Measurements from ENCODE around the gene DAPP1. TPM values are rescaled to one million over a fixed set of nuclear protein-coding genes. Genes with fewer than 3 reads are reported as not detected.

The DAPP1 gene
- polyA plus RNA-seq, 2 of the 4 experiments (the other 2 are of a cell fraction): 0.03 TPM; not detected in 1

- TF ChIP-seq ESRRA (IDR thresholded peaks at IDR 0.05; ENCODE audit: borderline replicate concordance, low read length) (no peak), CBX8 (IDR thresholded peaks at IDR 0.05) (no peak)
- ChIA-PET CTCF (no interaction called here), POLR2A (no interaction called here)
- Histone ChIP-seq H3K4me2 (no peak overlapping the region), H3K4me1 (no peaks in the 10 kb centered on the region), H3K27ac (no peak overlapping the region), H3K4me3 (no peak overlapping the region), H3K9me3 (no peaks in the 10 kb centered on the region)
- ATAC-seq (no peak), DNase-seq (ENCODE audit: low read depth in 1 of 2, low spot score in 1 of 2) (no peak), FAIRE-seq (no peak)
- WGBS (ENCODE audit: missing lambda C conversion rate): 83% methylated on average over 2 of the region's 2 CpGs
Observed at GRCh38 chr4:99915449-99915848, 98.8 kb downstream of the DAPP1 start.

- FAIRE-seq: no peak
- Histone ChIP-seq H3K4me3 (no peak overlapping the region), H3K9me3 (no peaks in the 10 kb centered on the region), H3K4me2 (no peak overlapping the region), H3K27ac (no peak overlapping the region), H3K4me1 (no peaks in the 10 kb centered on the region)
- POLR2A ChIA-PET: no interaction called here
- TF ChIP-seq EHF (CRISPR knock-in tag; IDR thresholded peaks at IDR 0.05): no peak
- TF ChIP-seq CEBPB (IDR thresholded peaks at IDR 0.05): no peak
- no peak for TF ChIP-seq HDAC2 (IDR thresholded peaks at IDR 0.05)
- TF ChIP-seq NFE2L2 (conservative IDR thresholded peaks at IDR 0.05; ENCODE audit: low read length): no peak
- no peak for TF ChIP-seq PHF8 (IDR thresholded peaks at IDR 0.05; ENCODE audit: borderline replicate concordance, low read depth)
- TF ChIP-seq NR3C1 (IDR thresholded peaks at IDR 0.05): no peak
- TF ChIP-seq JUN (IDR thresholded peaks at IDR 0.05): no peak
- no peak for TF ChIP-seq KDM1A (IDR thresholded peaks at IDR 0.05; ENCODE audit: low read depth)
- no peak for TF ChIP-seq RCOR1 (IDR thresholded peaks at IDR 0.05; ENCODE audit: low read depth, low read length)
- ATAC-seq: no peak
- DNase-seq (ENCODE audit: low read depth in 1 of 2, low spot score in 1 of 2): no peak
- CTCF ChIA-PET: no interaction called here
- WGBS (ENCODE audit: missing lambda C conversion rate): 87% methylated on average over 3 of the region's 3 CpGs
Observed at GRCh38 chr4:99917575-99917974, 100.9 kb downstream of the DAPP1 start.

DNA sequence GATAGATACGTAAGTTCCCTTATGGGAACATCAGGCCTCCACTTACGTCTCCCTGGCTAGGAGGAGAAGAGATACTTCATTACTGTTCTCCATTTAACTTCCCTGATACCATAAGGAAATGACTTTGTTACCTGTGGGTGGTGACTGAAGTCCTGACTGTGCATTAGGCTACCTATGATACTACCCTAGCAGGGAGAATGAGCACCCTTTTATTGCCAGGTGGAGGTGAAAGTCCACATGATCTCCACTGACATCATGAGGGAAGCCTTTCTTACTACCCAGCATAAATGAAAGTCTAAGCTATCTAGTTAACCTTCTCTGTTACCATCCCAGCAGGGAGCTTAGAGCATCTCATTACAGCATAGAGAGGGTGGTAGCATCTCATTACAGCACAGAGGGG is 102.0 kb downstream of the DAPP1 start:
- Histone ChIP-seq H3K4me1 (no peaks in the 10 kb centered on the region), H3K4me2 (no peak overlapping the region), H3K27ac (no peak overlapping the region), H3K4me3 (no peak overlapping the region), H3K9me3 (no peaks in the 10 kb centered on the region)
- FAIRE-seq: no peak
- ChIA-PET POLR2A (no interaction called here), CTCF (no interaction called here)
- no peak for ATAC-seq
- DNase-seq (ENCODE audit: low read depth in 1 of 2, low spot score in 1 of 2): no peak
- no peak for TF ChIP-seq ESRRA (IDR thresholded peaks at IDR 0.05; ENCODE audit: borderline replicate concordance, low read length)
- no peak for TF ChIP-seq SREBF2 (IDR thresholded peaks at IDR 0.05)
- no peak for TF ChIP-seq USF2 (IDR thresholded peaks at IDR 0.05)
- TF ChIP-seq HDAC2 (IDR thresholded peaks at IDR 0.05): no peak
- no peak for TF ChIP-seq TFCP2L1 (CRISPR knock-in tag; IDR thresholded peaks at IDR 0.05)
- TF ChIP-seq RNF2 (IDR thresholded peaks at IDR 0.05; ENCODE audit: borderline replicate concordance, low read depth): no peak
- no peak for TF ChIP-seq ZSCAN20 (CRISPR knock-in tag; IDR thresholded peaks at IDR 0.05)
- TF ChIP-seq SMC3 (IDR thresholded peaks at IDR 0.05): no peak
- TF ChIP-seq RAD21 (conservative IDR thresholded peaks at IDR 0.05 in 1 of 2, IDR thresholded peaks at IDR 0.05 in 1 of 2): no peak
- no peak for TF ChIP-seq ZNF302 (CRISPR knock-in tag; IDR thresholded peaks at IDR 0.05)
- no peak for TF ChIP-seq HEYL (CRISPR knock-in tag; IDR thresholded peaks at IDR 0.05)
- 95% methylated on average over 2 of the region's 2 CpGs for WGBS (ENCODE audit: missing lambda C conversion rate)

Other genes starting within 250 kb of the DAPP1 start
- 0.04 TPM in 1 of 2 replicates, not detected in the other for gene MTTP, start 242.0 kb upstream of the DAPP1 start, polyA plus RNA-seq (2011; rRNA removed)
- gene MTTP, start 242.0 kb upstream of the DAPP1 start, polyA plus RNA-seq (2017; fragmentation: RNase III; extraction: RNeasy Plus Mini Kit Qiagen cat#74134 plus additional on column Dnase treatment): 0.03 TPM in 1 of 3 replicates, not detected in the others
- not detected in 2 replicates for gene C4orf54, start 159.0 kb upstream of the DAPP1 start, polyA plus RNA-seq (2011; rRNA removed)
- not detected in 3 replicates for gene C4orf54, start 159.0 kb upstream of the DAPP1 start, polyA plus RNA-seq (2017; fragmentation: RNase III; extraction: RNeasy Plus Mini Kit Qiagen cat#74134 plus additional on column Dnase treatment)
- gene LAMTOR3, start 77.6 kb downstream of the DAPP1 start, polyA plus RNA-seq (2011; rRNA removed): 30.7 and 40.8 TPM in 2 replicates
- 19.7 to 21.3 TPM (median 20.8 TPM) in 3 replicates for gene LAMTOR3, start 77.6 kb downstream of the DAPP1 start, polyA plus RNA-seq (2017; fragmentation: RNase III; extraction: RNeasy Plus Mini Kit Qiagen cat#74134 plus additional on column Dnase treatment)
- 12.8 and 22.8 TPM in 2 replicates for gene DNAJB14, start 129.8 kb downstream of the DAPP1 start, polyA plus RNA-seq (2011; rRNA removed)
- 26.9 to 34.0 TPM (median 33.6 TPM) in 3 replicates for gene DNAJB14, start 129.8 kb downstream of the DAPP1 start, polyA plus RNA-seq (2017; fragmentation: RNase III; extraction: RNeasy Plus Mini Kit Qiagen cat#74134 plus additional on column Dnase treatment)
- gene H2AZ1, start 133.4 kb downstream of the DAPP1 start, polyA plus RNA-seq (2011; rRNA removed): 523 and 646 TPM in 2 replicates
- gene H2AZ1, start 133.4 kb downstream of the DAPP1 start, polyA plus RNA-seq (2017; fragmentation: RNase III; extraction: RNeasy Plus Mini Kit Qiagen cat#74134 plus additional on column Dnase treatment): 859 to 913 TPM (median 867 TPM) in 3 replicates

All from A549 (cell line).